Mesodermal cell (in vitro differentiated cells): ENCODE results near the gene DOP1B.
"Not testable (repeated sequence)": the region's sequence is repeated elsewhere in the genome, so short reads cannot be mapped to it uniquely, and the experiment has no call there.

Experiments used
- H3K27ac ChIP-seq: 2 replicates; pipeline ENCODE4 v1.7.0; 2013; ENCODE audit warnings: mild to moderate bottlenecking, low read depth, low read length, moderate library complexity; ENCODE audit not compliant: severe bottlenecking
- H3K36me3 ChIP-seq: 2 replicates; pipeline ENCODE4 v1.7.1; 2013; ENCODE audit warnings: mild to moderate bottlenecking, low read length, moderate library complexity; ENCODE audit not compliant: control insufficient read depth, insufficient read depth
- H3K4me1 ChIP-seq: one replicate; pipeline ENCODE4 v1.7.1; 2013; ENCODE audit warnings: mild to moderate bottlenecking, low read length; ENCODE audit not compliant: insufficient read depth, control insufficient read depth, poor library complexity, severe bottlenecking
- H3K4me3 ChIP-seq: 2 replicates; pipeline ENCODE4 v1.7.0; 2013; ENCODE audit warnings: low read length, control low read depth, mild to moderate bottlenecking; ENCODE audit not compliant: insufficient read depth, poor library complexity, severe bottlenecking; ENCODE audit errors: extremely low read depth
- H3K9me3 ChIP-seq: 2 replicates; pipeline ENCODE4 v1.7.1; 2013; ENCODE audit warnings: mild to moderate bottlenecking, low read length, moderate library complexity; ENCODE audit not compliant: control insufficient read depth
- WGBS, 2 experiments: methylation state at CpG; one replicate each; pipeline ENCODE4 v1.1.5; 2013; ENCODE audit warnings: missing lambda C conversion rate in 2 of 2; ENCODE audit not compliant: insufficient coverage in 2 of 2; 5-methylcytosine and 5-hydroxymethylcytosine counted together

The DOP1B gene

GRCh38 chr21:36141513-36141925 lies 15.1 kb upstream of the DOP1B start:
- Histone ChIP-seq H3K36me3 (no peaks in the 10 kb centered on the region), H3K4me1 (no peaks in the 10 kb centered on the region), H3K9me3 (no peaks in the 10 kb centered on the region), H3K4me3 (no peak overlapping the region), H3K27ac (no peak overlapping the region)
- WGBS, 2 experiments: 15 to 30% methylated on average over 4 to 5 of the region's 6 CpGs

DNA sequence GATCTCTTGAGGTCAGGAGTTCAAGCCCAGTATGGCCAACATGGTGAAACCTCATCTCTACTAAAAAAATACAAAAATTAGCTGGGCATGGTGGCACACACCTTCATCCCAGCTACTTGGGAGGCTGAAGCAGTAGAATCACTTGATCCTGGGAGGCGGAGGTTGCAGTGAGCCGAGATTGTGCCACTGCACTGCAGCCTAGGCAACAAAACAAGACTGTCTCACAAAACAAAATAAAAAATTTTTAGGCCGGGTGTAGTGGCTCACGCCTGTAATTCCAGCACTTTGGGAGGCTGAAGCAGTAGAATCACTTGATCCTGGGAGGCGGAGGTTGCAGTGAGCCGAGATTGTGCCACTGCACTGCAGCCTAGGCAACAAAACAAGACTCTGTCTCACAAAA lies 12.4 kb upstream of the DOP1B start:
- not testable (repeated sequence) for H3K36me3 ChIP-seq, H3K4me1 ChIP-seq, H3K9me3 ChIP-seq, H3K27ac ChIP-seq, H3K4me3 ChIP-seq
- WGBS, 2 experiments: 67 to 81% methylated on average over 1 to 2 of the region's 6 CpGs

GRCh38 chr21:36145259-36145658 lies 11.4 kb upstream of the DOP1B start:
- Histone ChIP-seq H3K4me1 (no peaks in the 10 kb centered on the region), H3K4me3 (no peak overlapping the region), H3K9me3 (no peaks in the 10 kb centered on the region), H3K27ac (no peak overlapping the region), H3K36me3 (no peaks in the 10 kb centered on the region)
- no CpG with 5 or more reads among the region's 3 CpGs for WGBS, 2 experiments

DNA sequence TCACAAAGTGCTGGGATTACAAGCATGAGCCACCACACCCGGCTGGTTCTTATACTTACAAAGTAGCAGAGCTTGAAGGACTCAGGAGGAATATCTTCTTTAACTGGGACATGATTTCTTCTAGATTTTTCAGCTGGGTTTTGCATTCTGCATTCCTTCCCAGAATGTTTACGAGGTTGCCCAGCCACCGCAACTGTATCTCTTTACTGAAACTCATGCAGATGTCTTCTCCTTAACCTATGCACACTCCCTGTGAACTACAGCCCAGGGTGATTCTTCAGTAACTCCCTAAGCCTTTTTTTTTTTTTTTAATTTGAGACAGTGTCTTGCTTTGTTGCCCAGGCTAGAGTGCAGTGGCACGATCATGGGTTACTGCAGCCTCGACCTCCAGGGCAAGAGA lies 8.7 kb upstream of the DOP1B start:
- Histone ChIP-seq H3K4me3 (no peak overlapping the region), H3K9me3 (no peaks in the 10 kb centered on the region), H3K27ac (no peak overlapping the region), H3K4me1 (no peaks in the 10 kb centered on the region), H3K36me3 (no peaks in the 10 kb centered on the region)
- 82 to 93% methylated on average over 3 to 5 of the region's 5 CpGs for WGBS, 2 experiments

DNA sequence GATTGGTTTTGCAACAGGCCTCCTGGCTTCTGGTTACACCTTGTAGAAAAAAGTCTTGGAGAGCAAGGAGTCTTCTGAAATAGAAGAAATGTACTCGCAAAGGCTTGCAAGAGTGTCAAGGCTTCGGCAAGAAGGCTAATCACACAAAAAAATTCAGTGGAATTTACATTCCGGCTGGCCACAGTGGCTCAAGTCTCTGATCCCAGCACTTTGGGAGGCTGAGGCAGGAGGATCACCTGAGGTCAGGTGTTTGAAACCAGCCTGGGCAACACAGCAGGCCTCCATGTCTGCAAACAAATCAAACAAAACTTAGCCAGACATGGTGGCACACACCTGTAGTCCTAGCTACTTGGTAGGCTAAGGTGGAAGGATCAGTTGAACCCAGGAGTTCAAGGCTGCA lies 7.7 kb upstream of the DOP1B start:
- Histone ChIP-seq H3K36me3 (no peaks in the 10 kb centered on the region), H3K4me3 (no peak overlapping the region), H3K27ac (no peak overlapping the region), H3K4me1 (no peaks in the 10 kb centered on the region), H3K9me3 (no peaks in the 10 kb centered on the region)
- 82 to 84% methylated on average over 3 of the region's 3 CpGs for WGBS, 2 experiments

GRCh38 chr21:36149788-36150711 lies 6.6 kb upstream of the DOP1B start:
- no peak overlapping the region for H3K27ac ChIP-seq
- 80 to 85% methylated on average over 7 of the region's 7 CpGs for WGBS, 2 experiments

GRCh38 chr21:36155603-36156338 lies 853 bp upstream of the DOP1B start:
- 17 to 20% methylated on average over 37 to 45 of the region's 53 CpGs for WGBS, 2 experiments
- Histone ChIP-seq H3K27ac (no peak overlapping the region), H3K36me3 (no peaks in the 10 kb centered on the region), H3K4me1 (peaks cover 7% of the 10 kb centered on the region), H3K9me3 (no peaks in the 10 kb centered on the region), H3K4me3 (peak overlapping the region; percentile 39)

More at GRCh38 chr21:36149788-36150711, 6.6 kb upstream of the DOP1B start:
- H3K36me3 ChIP-seq: no peaks in the 10 kb centered on the region
- H3K4me3 ChIP-seq: no peak overlapping the region
- H3K9me3 ChIP-seq: no peaks in the 10 kb centered on the region
- no peaks in the 10 kb centered on the region for H3K4me1 ChIP-seq

DNA sequence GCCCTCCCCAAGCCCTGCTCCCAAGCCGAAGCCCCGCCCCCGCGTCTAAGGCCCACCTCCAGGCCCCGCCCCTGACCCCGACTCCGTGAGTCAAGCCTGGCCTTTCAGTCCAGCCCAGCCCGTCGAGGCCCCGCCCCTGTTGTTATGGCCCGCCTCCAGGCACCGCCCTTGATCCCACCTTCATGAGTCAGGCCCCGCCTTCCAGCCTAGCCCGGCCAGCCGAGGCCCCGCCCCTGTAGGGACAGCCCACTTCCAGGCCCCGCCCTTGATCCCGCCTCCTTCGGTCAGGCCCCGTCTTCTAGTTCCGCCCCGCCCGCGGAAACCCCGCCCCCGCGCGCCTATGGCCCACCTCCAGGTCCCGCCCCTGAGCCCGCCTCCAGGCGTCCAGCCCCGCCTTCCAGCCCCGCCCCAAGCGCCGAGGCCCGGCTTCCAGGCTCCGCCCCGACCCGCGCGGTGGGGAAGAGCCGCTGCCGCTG lies 247 bp upstream of the DOP1B start:
- Histone ChIP-seq H3K4me3 (peak overlapping the region; percentile 61), H3K36me3 (no peaks in the 10 kb centered on the region), H3K27ac (no peak overlapping the region), H3K9me3 (no peaks in the 10 kb centered on the region), H3K4me1 (peaks cover 7% of the 10 kb centered on the region)
- 0% methylated on average over 30 to 41 of the region's 43 CpGs for WGBS, 2 experiments

GRCh38 chr21:36159356-36159921 lies 2.8 kb downstream of the DOP1B start:
- WGBS, 2 experiments: 93 to 94% methylated on average over 7 to 11 of the region's 13 CpGs
- Histone ChIP-seq H3K36me3 (no peaks in the 10 kb centered on the region), H3K4me1 (peaks cover 7% of the 10 kb centered on the region), H3K9me3 (no peaks in the 10 kb centered on the region), H3K27ac (no peak overlapping the region), H3K4me3 (no peak overlapping the region)

GRCh38 chr21:36160850-36161178 lies 4.2 kb downstream of the DOP1B start:
- Histone ChIP-seq H3K9me3 (no peaks in the 10 kb centered on the region), H3K27ac (no peak overlapping the region), H3K4me1 (peaks cover 3% of the 10 kb centered on the region), H3K4me3 (no peak overlapping the region), H3K36me3 (no peaks in the 10 kb centered on the region)
- WGBS, 2 experiments: 95 to 96% methylated on average over 2 of the region's 2 CpGs
